GM21447 (cell line): ENCODE results near the gene ABCG1.

Source experiments
- ATAC-seq: cut with Tn5 transposase; IDR thresholded peaks from one replicate; pipeline ENCODE4 v1.9.1; 2021; ENCODE audit not compliant: unreplicated experiment

The ABCG1 gene

DNA sequence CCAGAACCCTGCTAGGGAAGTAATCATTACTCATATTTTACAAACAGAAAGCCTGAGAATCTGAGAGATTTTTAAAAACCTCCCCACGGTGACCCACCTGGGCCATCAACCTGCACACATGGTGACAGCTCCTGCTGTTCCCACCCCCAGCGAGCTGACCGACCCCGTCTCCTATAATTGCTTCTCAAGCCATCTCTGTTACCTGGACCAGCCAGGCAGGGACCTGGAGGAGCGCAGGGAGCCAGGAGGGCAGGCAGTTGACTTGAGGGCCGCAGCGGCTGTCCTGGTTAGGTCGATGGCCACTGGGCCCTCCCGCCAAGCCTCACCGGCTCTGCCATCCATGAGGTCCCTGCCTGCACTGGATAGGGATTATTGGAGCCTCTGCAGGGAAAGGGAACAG, 124.2 kb downstream of the ABCG1 start:
- ATAC-seq: no peak

DNA sequence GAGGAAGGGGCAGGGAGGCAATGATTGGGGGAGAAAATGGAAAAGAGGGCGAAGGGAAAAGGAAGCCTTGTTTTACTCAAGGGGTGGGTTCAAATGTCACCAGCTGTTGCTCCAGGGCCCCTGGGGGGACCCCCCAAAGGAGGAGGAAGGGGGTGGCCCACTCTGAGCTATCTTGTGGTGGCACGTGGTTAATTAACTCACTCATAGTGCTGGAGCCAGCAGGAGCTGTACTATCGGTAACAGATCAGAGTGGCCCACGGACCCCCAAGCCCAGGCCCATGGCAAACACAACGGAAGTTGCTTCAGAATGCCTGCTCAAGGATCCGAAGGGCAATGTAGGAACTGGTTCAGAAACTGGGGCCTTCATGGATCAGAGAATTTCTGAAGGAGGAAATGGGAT, 124.6 kb downstream of the ABCG1 start:
- no peak for ATAC-seq

DNA sequence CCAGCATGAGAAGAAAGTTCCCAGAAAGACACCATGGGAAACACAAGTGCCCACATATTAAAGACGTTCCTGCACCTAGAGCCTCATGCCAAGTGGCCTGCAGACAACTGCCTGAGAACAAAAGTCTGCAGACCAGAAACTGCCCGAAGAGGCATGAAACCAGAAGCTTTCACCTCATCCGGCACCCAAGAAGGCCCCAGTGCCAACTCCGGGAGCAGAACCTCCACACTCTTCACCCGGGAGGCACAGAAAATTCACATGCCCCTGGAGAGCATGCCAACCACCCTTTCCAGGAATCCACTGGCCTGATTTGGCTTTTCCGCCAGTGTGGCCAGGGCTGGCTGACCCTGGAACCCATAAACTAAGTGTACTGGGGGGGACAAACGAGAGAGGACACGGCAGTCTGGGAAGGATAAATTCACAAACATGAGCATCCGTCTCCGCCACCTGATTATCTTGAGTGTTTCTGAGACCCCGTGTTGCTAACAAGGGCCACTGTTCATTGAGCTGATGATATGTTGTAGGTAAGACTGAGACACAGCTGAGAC, 125.1 kb downstream of the ABCG1 start:
- ATAC-seq: no peak

DNA sequence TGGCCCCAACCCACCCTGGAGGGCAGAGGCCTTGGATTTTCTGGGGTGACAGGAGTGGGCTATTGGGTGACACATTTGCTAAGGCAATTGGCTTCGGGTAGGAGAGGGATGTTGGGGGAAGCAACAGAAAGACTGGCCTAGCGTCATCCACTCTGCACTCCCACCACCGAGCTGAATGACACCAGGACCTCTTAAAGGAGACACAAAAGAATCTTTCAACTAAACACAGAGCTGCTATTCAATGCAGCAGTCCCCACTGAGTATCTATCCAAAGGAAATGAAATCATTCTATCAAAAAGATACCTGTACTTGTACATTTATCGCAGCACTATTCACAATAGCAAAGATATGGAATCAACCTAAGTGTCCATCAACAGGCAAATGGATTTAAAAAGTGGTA, 125.7 kb downstream of the ABCG1 start:
- no peak for ATAC-seq

DNA sequence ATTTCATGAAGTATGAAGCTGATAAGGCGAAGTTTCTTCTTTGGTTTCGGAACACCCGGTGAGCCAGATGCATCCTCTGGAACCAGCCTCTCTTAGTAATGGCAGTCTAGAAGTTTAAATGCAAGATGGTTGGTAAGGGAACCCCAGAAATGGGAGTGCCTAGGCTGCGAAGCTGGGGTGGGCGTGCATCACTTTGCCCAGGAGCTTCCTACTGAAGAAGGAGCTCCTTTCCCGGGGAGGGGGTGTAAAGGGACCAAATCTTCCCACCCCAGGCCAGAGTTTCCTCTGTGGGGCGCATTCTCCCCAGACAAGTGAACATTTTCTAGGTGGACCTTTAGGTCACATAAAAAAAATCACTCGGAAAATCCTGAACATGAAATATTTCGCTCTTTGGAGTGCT, 127.5 kb downstream of the ABCG1 start:
- ATAC-seq: no peak
